ENCODE measurements around the gene PATZ1.
"Not testable (repeated sequence)": the region's sequence is repeated elsewhere in the genome, so short reads cannot be mapped to it uniquely, and the experiment has no call there.

The PATZ1 gene

GRCh38 chr22:31323578-31324550, 22.3 kb downstream of the PATZ1 start:
- no peak for FAIRE-seq
- no peak for DNase-seq (ENCODE audit: extremely low spot score, insufficient read length, low read depth)

GRCh38 chr22:31321421-31321820, 24.7 kb downstream of the PATZ1 start:
- DNase-seq (ENCODE audit: extremely low spot score, insufficient read length, low read depth), result no peak
- no peak for FAIRE-seq

GRCh38 chr22:31314220-31314619, 31.9 kb downstream of the PATZ1 start:
- DNase-seq (ENCODE audit: extremely low spot score, insufficient read length, low read depth); FAIRE-seq: not testable (repeated sequence)

GRCh38 chr22:31313366-31314147, 32.6 kb downstream of the PATZ1 start:
- FAIRE-seq (peak; percentile 66), DNase-seq (ENCODE audit: extremely low spot score, insufficient read length, low read depth) (peak; percentile 17)

- peak; percentile 80 for FAIRE-seq
Observed at GRCh38 chr22:31308181-31308580, 38.0 kb downstream of the PATZ1 start.

GRCh38 chr22:31305194-31305593, 41.0 kb downstream of the PATZ1 start:
- no peak for FAIRE-seq
- no peak for DNase-seq (ENCODE audit: extremely low spot score, insufficient read length, low read depth)

More at GRCh38 chr22:31308181-31308580, 38.0 kb downstream of the PATZ1 start:
- DNase-seq (ENCODE audit: extremely low spot score, insufficient read length, low read depth), result no peak

GRCh38 chr22:31302537-31302936, 43.6 kb downstream of the PATZ1 start:
- FAIRE-seq, result no peak
- DNase-seq (ENCODE audit: extremely low spot score, insufficient read length, low read depth), result no peak

GRCh38 chr22:31302006-31302405, 44.1 kb downstream of the PATZ1 start:
- no peak for FAIRE-seq

GRCh38 chr22:31300896-31301295, 45.2 kb downstream of the PATZ1 start:
- FAIRE-seq (no peak), DNase-seq (ENCODE audit: extremely low spot score, insufficient read length, low read depth) (no peak)

More at GRCh38 chr22:31302006-31302405, 44.1 kb downstream of the PATZ1 start:
- no peak for DNase-seq (ENCODE audit: extremely low spot score, insufficient read length, low read depth)

GRCh38 chr22:31295831-31296657, 50.1 kb downstream of the PATZ1 start:
- FAIRE-seq (no peak), DNase-seq (ENCODE audit: extremely low spot score, insufficient read length, low read depth) (no peak)

- DNase-seq (ENCODE audit: extremely low spot score, insufficient read length, low read depth), result no peak
- FAIRE-seq, result no peak
Observed at GRCh38 chr22:31295360-31295759, 50.8 kb downstream of the PATZ1 start.

- peak; percentile 94 for FAIRE-seq
Observed at GRCh38 chr22:31292236-31292989, 53.7 kb downstream of the PATZ1 start, which contains the start of gene PIK3IP1. Gene PIK3IP1, minus strand, starts transcription at chr22:31292488. Its CDS starts 144 bp downstream, at chr22:31292344.

GRCh38 chr22:31291481-31292235, 54.5 kb downstream of the PATZ1 start:
- FAIRE-seq (peak; percentile 56), DNase-seq (ENCODE audit: extremely low spot score, insufficient read length, low read depth) (no peak)

More at GRCh38 chr22:31292236-31292989, 53.7 kb downstream of the PATZ1 start, which contains the start of gene PIK3IP1:
- peak; percentile 36 for DNase-seq (ENCODE audit: extremely low spot score, insufficient read length, low read depth)

GRCh38 chr22:31290494-31291471, 55.4 kb downstream of the PATZ1 start:
- peak; percentile 97 for DNase-seq (ENCODE audit: extremely low spot score, insufficient read length, low read depth)

GRCh38 chr22:31289344-31289743, 56.8 kb downstream of the PATZ1 start:
- FAIRE-seq, result no peak
- no peak for DNase-seq (ENCODE audit: extremely low spot score, insufficient read length, low read depth)

More at GRCh38 chr22:31290494-31291471, 55.4 kb downstream of the PATZ1 start:
- FAIRE-seq, result peak; percentile 92

- DNase-seq (ENCODE audit: extremely low spot score, insufficient read length, low read depth) (no peak), FAIRE-seq (no peak)
Observed at GRCh38 chr22:31288496-31289240, 57.5 kb downstream of the PATZ1 start.
